A549 (cell line): ENCODE measurements around the gene CCDC80. TPM values are rescaled to one million over a fixed set of nuclear protein-coding genes. Genes with fewer than 3 reads are reported as not detected.
A peak's percentile ranks its signal among the peaks of the same experiment; 100 is the strongest.

Source experiments
- ATAC-seq, 2 experiments: fragments of 200-7000 bp in 1 of 2; fragments of >200 bp in 1 of 2; cut with Nextera tagmentation in 1 of 2; cut with Tn5 transposase in 1 of 2; 3 replicates each; pipeline versions ENCODE4 v1.8.0 to v1.9.1; 2018 to 2020; ENCODE audit warnings: mild to moderate bottlenecking in 1 of 2, moderate library complexity in 1 of 2
- CTCF ChIA-PET: fragments of 300-600 bp; sonication (Branson Sonifier 250); formaldehyde crosslinking; extraction: SDS; loops from one replicate; lab custom pipeline; 2021; ENCODE audit warnings: antibody characterized with exemption, inconsistent platforms; lab: Yijun Ruan, JAX
- POLR2A ChIA-PET: fragments of 350-600 bp; formaldehyde crosslinking; extraction: SDS; loops from one replicate; lab custom pipeline; 2021; ENCODE audit warnings: antibody characterized with exemption, inconsistent platforms; lab: Yijun Ruan, JAX
- DNase-seq, 2 experiments: peaks; one replicate each; pipeline versions ENCODE4 v3.0.0 to v3.0.0-alpha.2; 2011 to 2016; ENCODE audit warnings: low read depth in 1 of 2, low spot score in 1 of 2
- FAIRE-seq: peaks from 2 replicates; lab custom pipeline; 2011; peaks lifted over from hg19 to GRCh38; lab: Jason Lieb, UNC
- H3K27ac ChIP-seq, 2 experiments: fragments of >200 bp; sonication (Bioruptor Twin); formaldehyde crosslinking; 3 replicates each; pipeline ENCODE4 v1.5.1; 2016 to 2017
- H3K4me1 ChIP-seq: fragments of >200 bp; sonication (Bioruptor Twin); formaldehyde crosslinking; 3 replicates; pipeline ENCODE4 v1.6.1; 2016
- H3K4me2 ChIP-seq: fragments of >200 bp; sonication (Bioruptor Twin); formaldehyde crosslinking; 3 replicates; pipeline ENCODE4 v1.6.1; 2016
- H3K4me3 ChIP-seq: fragments of >200 bp; sonication (Bioruptor Twin); formaldehyde crosslinking; 3 replicates; pipeline ENCODE4 v1.5.1; 2016
- H3K9me3 ChIP-seq: fragments of >200 bp; sonication (Bioruptor Twin); formaldehyde crosslinking; 3 replicates; pipeline ENCODE4 v1.6.1; 2016
- CBX2 ChIP-seq: fragments of 200-600 bp; sonication (generic); IDR thresholded peaks from 2 replicates; pipeline ENCODE4 v1.6.1; 2016; ENCODE audit warnings: low read depth, mild to moderate bottlenecking, borderline replicate concordance
- CBX8 ChIP-seq: fragments of 200-600 bp; sonication (generic); IDR thresholded peaks from 2 replicates; pipeline ENCODE4 v1.6.1; 2016
- CEBPB ChIP-seq, 2 experiments: fragments of >200 bp in 1 of 2; sonication (Bioruptor Twin) in 1 of 2; formaldehyde crosslinking in 1 of 2; IDR thresholded peaks; 2 replicates each; pipeline ENCODE4 v1.6.1; 2012 to 2016
- CHD2 ChIP-seq: fragments of 150-350 bp; IDR thresholded peaks from 2 replicates; pipeline ENCODE4 v1.6.1; 2014; ENCODE audit warnings: low read length; ENCODE audit not compliant: partially characterized antibody
- CHD4 ChIP-seq: fragments of 200-600 bp; sonication (generic); IDR thresholded peaks from 2 replicates; pipeline ENCODE4 v1.6.1; 2016; ENCODE audit warnings: antibody characterized with exemption, mild to moderate bottlenecking, borderline replicate concordance
- CTCF ChIP-seq: fragments of >200 bp; sonication (Bioruptor Twin); formaldehyde crosslinking; IDR thresholded peaks from 3 replicates; pipeline ENCODE4 v1.5.1; 2016
- E2F6 ChIP-seq: IDR thresholded peaks from 2 replicates; pipeline ENCODE4 v1.6.1; 2012; ENCODE audit warnings: low read depth, borderline replicate concordance
- EHMT2 ChIP-seq: fragments of 200-600 bp; sonication (generic); IDR thresholded peaks from 2 replicates; pipeline ENCODE4 v1.6.1; 2016; ENCODE audit warnings: antibody characterized with exemption, low read depth, mild to moderate bottlenecking, moderate library complexity
- ELK1 ChIP-seq: fragments of 150-350 bp; IDR thresholded peaks from 2 replicates; pipeline ENCODE4 v1.6.1; 2014; ENCODE audit warnings: low read depth, mild to moderate bottlenecking, low read length
- EP300 ChIP-seq, 2 experiments: fragments of >200 bp; sonication (Bioruptor Twin); formaldehyde crosslinking; IDR thresholded peaks; 2 replicates in 1 of 2; 3 replicates in 1 of 2; pipeline ENCODE4 v1.6.1; 2016 to 2017
- ESRRA ChIP-seq: fragments of 150-350 bp; IDR thresholded peaks from 2 replicates; pipeline ENCODE4 v1.6.1; 2014; ENCODE audit warnings: mild to moderate bottlenecking, low read length, borderline replicate concordance
- FOSL2 ChIP-seq, 2 experiments: fragments of 450-650 bp in 1 of 2; fragments of >200 bp in 1 of 2; sonication (Bioruptor Twin) in 1 of 2; formaldehyde crosslinking; IDR thresholded peaks; 2 replicates each; pipeline versions ENCODE4 v1.5.0 to v1.6.1; 2016 to 2020; ENCODE audit warnings: mild to moderate bottlenecking in 1 of 2, moderate library complexity in 1 of 2
- FOXS1 ChIP-seq: fragments of 250-450 bp; sonication (Bioruptor Pico); IDR thresholded peaks from 2 replicates; pipeline ENCODE4 v1.5.0; 2020; ENCODE audit warnings: mild to moderate bottlenecking, moderate library complexity
- GATA3 ChIP-seq: IDR thresholded peaks from 2 replicates; pipeline ENCODE4 v1.6.1; 2012; ENCODE audit warnings: borderline replicate concordance
- HEYL ChIP-seq: fragments of 250-450 bp; sonication (Bioruptor Pico); IDR thresholded peaks from 2 replicates; pipeline ENCODE4 v1.8.0; 2021; ENCODE audit warnings: mild to moderate bottlenecking, moderate library complexity
- HOXA7 ChIP-seq: fragments of 250-450 bp; sonication (Bioruptor Pico); IDR thresholded peaks from 2 replicates; pipeline ENCODE4 v1.5.0; 2020; ENCODE audit warnings: mild to moderate bottlenecking, moderate library complexity
- HOXB13 ChIP-seq: fragments of 250-450 bp; sonication (Bioruptor Pico); IDR thresholded peaks from 2 replicates; pipeline ENCODE4 v1.5.0; 2020; ENCODE audit warnings: low read depth, mild to moderate bottlenecking, moderate library complexity
- HOXB5 ChIP-seq: fragments of 250-450 bp; sonication (Bioruptor Pico); IDR thresholded peaks from 2 replicates; pipeline ENCODE4 v1.5.0; 2020; ENCODE audit warnings: mild to moderate bottlenecking, moderate library complexity
- JUN ChIP-seq, 2 experiments: fragments of >200 bp; sonication (Bioruptor Twin); formaldehyde crosslinking; IDR thresholded peaks; 2 replicates in 1 of 2; 3 replicates in 1 of 2; pipeline ENCODE4 v1.6.1; 2016 to 2017
- JUNB ChIP-seq: fragments of >200 bp; sonication (Bioruptor Twin); formaldehyde crosslinking; IDR thresholded peaks from 2 replicates; pipeline ENCODE4 v1.6.1; 2016
- KDM1A ChIP-seq: fragments of 200-600 bp; sonication (generic); IDR thresholded peaks from 2 replicates; pipeline ENCODE4 v1.6.1; 2016; ENCODE audit warnings: low read depth, mild to moderate bottlenecking
- KDM5A ChIP-seq: fragments of 200-600 bp; sonication (generic); IDR thresholded peaks from 2 replicates; pipeline ENCODE4 v1.6.1; 2016; ENCODE audit warnings: antibody characterized with exemption, mild to moderate bottlenecking
- MAX ChIP-seq: IDR thresholded peaks from 2 replicates; pipeline ENCODE4 v1.6.1; 2012
- MAZ ChIP-seq: fragments of 150-350 bp; IDR thresholded peaks from 2 replicates; pipeline ENCODE4 v1.6.1; 2014; ENCODE audit warnings: antibody characterized with exemption, low read depth, low read length, borderline replicate concordance
- MYC ChIP-seq: IDR thresholded peaks from 2 replicates; pipeline ENCODE4 v1.6.1; 2012; ENCODE audit warnings: mild to moderate bottlenecking, inconsistent platforms, low read length, improper control_type of control experiment, borderline replicate concordance
- NFE2L2 ChIP-seq: fragments of 150-350 bp; conservative IDR thresholded peaks from 2 replicates; pipeline ENCODE4 v1.6.1; 2014; ENCODE audit warnings: low read length
- NR3C1 ChIP-seq: fragments of >200 bp; sonication (Bioruptor Twin); formaldehyde crosslinking; IDR thresholded peaks from 3 replicates; pipeline ENCODE4 v1.6.1; 2017
- PBX3 ChIP-seq: IDR thresholded peaks from 2 replicates; pipeline ENCODE4 v1.6.1; 2012
- PHF8 ChIP-seq: fragments of 200-600 bp; sonication (generic); IDR thresholded peaks from 2 replicates; pipeline ENCODE4 v1.6.1; 2016; ENCODE audit warnings: low read depth, mild to moderate bottlenecking, antibody characterized with exemption, moderate library complexity, borderline replicate concordance
- POLR2A ChIP-seq: IDR thresholded peaks from 2 replicates; pipeline ENCODE4 v1.6.1; 2012; ENCODE audit warnings: mild to moderate bottlenecking, low read length
- RAD21 ChIP-seq, 2 experiments: fragments of >200 bp in 1 of 2; sonication (Bioruptor Twin) in 1 of 2; formaldehyde crosslinking in 1 of 2; IDR thresholded peaks in 1 of 2; conservative IDR thresholded peaks in 1 of 2; 2 replicates in 1 of 2; 3 replicates in 1 of 2; pipeline ENCODE4 v1.6.1; 2012 to 2018; ENCODE audit warnings: inconsistent platforms in 1 of 2
- RCOR1 ChIP-seq: fragments of 150-350 bp; IDR thresholded peaks from 2 replicates; pipeline ENCODE4 v1.6.1; 2014; ENCODE audit warnings: antibody characterized with exemption, low read length, low read depth
- SMC3 ChIP-seq: fragments of >200 bp; sonication (Bioruptor Twin); formaldehyde crosslinking; IDR thresholded peaks from 3 replicates; pipeline ENCODE4 v1.6.1; 2018; ENCODE audit warnings: inconsistent platforms
- ZC3H11A ChIP-seq: fragments of 450-650 bp; IDR thresholded peaks from 2 replicates; pipeline ENCODE4 v1.6.1; 2014; ENCODE audit warnings: antibody characterized with exemption, mild to moderate bottlenecking
- ZFP36 ChIP-seq: fragments of 450-650 bp; IDR thresholded peaks from 2 replicates; pipeline ENCODE4 v1.6.1; 2014; ENCODE audit warnings: borderline replicate concordance; ENCODE audit not compliant: partially characterized antibody
- WGBS: methylation state at CpG from one replicate; pipeline ENCODE4 v1.1.6; 2017; ENCODE audit errors: missing lambda C conversion rate; 5-methylcytosine and 5-hydroxymethylcytosine counted together
- polyA plus RNA-seq, 4 experiments: library from polyadenylated mRNA; depleted of rRNA in 3 of 4; stranded (reverse); fragments of >200 nt; fragmentation: RNase III in 1 of 4; extraction: RNeasy Plus Mini Kit Qiagen cat#74134 plus additional on column Dnase treatment in 1 of 4; gene quantifications; 2 replicates in 3 of 4; 3 replicates in 1 of 4; pipeline ENCODE4 v1.2.3, GENCODE V29; 2011 to 2017

Gene CCDC80
- polyA plus RNA-seq, 2 of the 4 experiments (the other 2 are of a cell fraction) = 54.1 to 148 TPM

- Histone ChIP-seq H3K4me1 (peaks cover 65% of the 10 kb centered on the region), H3K4me2 (peak overlapping the region; percentile 87), H3K4me3 (0 out of 3 replicates have a peak overlapping the region, but pooled peaks have one; percentile 20), H3K27ac (peak overlapping the region; percentile 90 to 99), H3K9me3 (no peaks in the 10 kb centered on the region)
- 4% methylated on average over 10 of the region's 10 CpGs for WGBS
- TF ChIP-seq KDM5A (no peak), CEBPB (IDR thresholded peaks at IDR 0.05) (no peak; a peak in 1 of 4 replicates), JUNB (no peak), NFE2L2 (no peak), HOXB13 (CRISPR knock-in tag) (no peak), E2F6 (no peak), RAD21 (conservative IDR thresholded peaks at IDR 0.05 in 1 of 2, IDR thresholded peaks at IDR 0.05 in 1 of 2) (peak; percentile 100), HEYL (CRISPR knock-in tag) (no peak), CTCF (peak; percentile 96), CBX8 (no peak), ELK1 (no peak), ZC3H11A (no peak), NR3C1 (no peak), FOSL2 (IDR thresholded peaks at IDR 0.05) (no peak), FOSL2 (CRISPR knock-in tag; IDR thresholded peaks at IDR 0.05) (peak; percentile 32; the same call in 1 of the 2 replicates), EHMT2 (no peak), SMC3 (peak; percentile 100), CHD2 (no peak), FOXS1 (CRISPR knock-in tag) (no peak), MAZ (no peak), CBX2 (no peak), GATA3 (peak; percentile 41; the same call in 1 of the 2 replicates), JUN (IDR thresholded peaks at IDR 0.05) (peak in 1 of 2 experiments; percentile 62; a peak in 2 of 5 replicates), ZFP36 (no peak), PBX3 (no peak), POLR2A (no peak), ESRRA (no peak), RCOR1 (no peak), MAX (peak; percentile 53; the same call in 1 of the 2 replicates), HOXA7 (CRISPR knock-in tag) (no peak), CHD4 (no peak), KDM1A (no peak), HOXB5 (CRISPR knock-in tag) (peak; percentile 65; the same call in 1 of the 2 replicates), MYC (peak; percentile 28; the same call in 1 of the 2 replicates), PHF8 (no peak), EP300 (IDR thresholded peaks at IDR 0.05) (no peak)
- ChIA-PET POLR2A (interaction anchor here (0.6 to 3.6 kb wide), 14 partner anchors 11 to 377 kb away, joined by 3 to 51 read pairs (median 8); partner anchors contain the start of gene GTPBP8), CTCF (interaction anchor here (0.6 to 8.8 kb wide), 85 partner anchors 9 to 984 kb away, joined by 3 to 147 read pairs (median 5); partner anchors contain the start of genes ATG3, GTPBP8 and SLC35A5)
- peak; percentile 88 for FAIRE-seq
- peak; percentile 70 to 84 for ATAC-seq
- peak; percentile 88 to 94 for DNase-seq
Measured at GRCh38 chr3:112642912-112643506, 2.1 kb upstream of the CCDC80 start.
